Mucosa of gallbladder (tissue), 1 donor: ENCODE results near the gene UPK3BL1. TPM values are rescaled to one million over a fixed set of nuclear protein-coding genes. Genes with fewer than 3 reads are reported as not detected.
A peak's percentile ranks its signal among the peaks of the same experiment; 100 is the strongest.
"Not testable (repeated sequence)": the region's sequence is repeated elsewhere in the genome, so short reads cannot be mapped to it uniquely, and the experiment has no call there.

Source experiments
- DNase-seq: peaks from one replicate; pipeline ENCODE4 v3.0.0-alpha.2; 2020; ENCODE audit warnings: low spot score
- total RNA-seq: library from RNA; stranded (reverse); gene quantifications from one replicate; pipeline ENCODE4 v1.2.1, GENCODE V29; 2021
- donor health status: DM: no; HTN: no; CAD: no.

Gene UPK3BL1
- total RNA-seq, 1 donor from 2014 or later = 27.7 TPM

DNA sequence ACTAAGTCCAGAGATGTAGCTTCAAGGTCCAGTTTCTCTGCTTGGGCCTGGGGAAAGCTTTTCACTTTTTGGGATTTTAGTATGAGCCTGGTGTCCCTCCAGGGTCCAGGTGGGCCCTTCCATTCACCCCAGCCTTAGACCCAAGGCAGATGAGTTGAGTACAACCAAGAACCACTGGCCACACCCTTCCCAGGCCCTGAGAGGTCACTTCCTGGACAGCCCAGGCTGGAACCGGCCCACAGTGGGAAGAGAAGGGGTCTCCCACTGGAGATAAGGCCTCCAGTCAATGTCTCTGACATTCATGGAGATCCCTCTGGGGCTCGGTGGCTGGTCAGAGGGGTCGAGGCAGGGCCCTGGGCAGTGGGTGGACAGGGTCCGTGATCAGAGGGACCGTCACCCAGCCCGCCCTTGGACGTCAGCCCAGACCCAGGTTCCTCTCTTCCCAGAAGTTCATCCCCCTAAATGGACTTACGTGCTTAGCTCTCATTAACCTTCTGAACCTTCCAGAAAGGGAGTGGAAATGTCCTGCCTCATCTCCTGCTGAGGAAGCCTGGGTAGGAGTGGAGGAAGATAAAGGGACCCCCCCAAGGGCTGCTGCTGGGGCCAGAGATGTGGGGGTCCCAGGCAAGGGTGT lies 15.2 kb downstream of the UPK3BL1 start:
- DNase-seq = not testable (repeated sequence)

DNA sequence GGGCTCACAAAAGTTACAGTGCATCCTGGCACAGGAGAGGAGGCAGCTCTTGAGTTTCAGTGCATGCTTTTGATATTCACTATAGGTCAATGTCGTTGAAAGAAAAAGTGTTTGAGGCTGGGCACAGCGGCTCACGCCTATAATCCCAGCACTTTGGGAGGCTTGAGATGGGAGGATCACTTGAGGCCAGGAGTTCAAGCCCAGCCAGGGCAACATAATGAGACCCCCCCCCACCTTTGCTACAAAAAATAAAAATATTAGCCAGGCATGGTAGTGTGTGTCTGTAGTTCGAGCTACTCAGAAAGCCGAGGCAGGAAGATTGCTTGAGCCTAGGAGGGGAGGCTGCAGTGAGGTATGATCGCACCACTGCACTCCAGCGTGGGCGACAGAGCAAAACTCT lies 24.5 kb downstream of the UPK3BL1 start:
- DNase-seq = not testable (repeated sequence)

- peak; percentile 42 for DNase-seq
These were observed 26.0 kb downstream of the UPK3BL1 start, which contains the start of gene RASA4 for GRCh38 chr7:102616507-102617125. Gene RASA4, minus strand, starts transcription at chr7:102616756. Its CDS starts 67 bp downstream, at chr7:102616689.

GRCh38 chr7:102615930-102616329 lies 26.7 kb downstream of the UPK3BL1 start:
- not testable (repeated sequence) for DNase-seq

DNA sequence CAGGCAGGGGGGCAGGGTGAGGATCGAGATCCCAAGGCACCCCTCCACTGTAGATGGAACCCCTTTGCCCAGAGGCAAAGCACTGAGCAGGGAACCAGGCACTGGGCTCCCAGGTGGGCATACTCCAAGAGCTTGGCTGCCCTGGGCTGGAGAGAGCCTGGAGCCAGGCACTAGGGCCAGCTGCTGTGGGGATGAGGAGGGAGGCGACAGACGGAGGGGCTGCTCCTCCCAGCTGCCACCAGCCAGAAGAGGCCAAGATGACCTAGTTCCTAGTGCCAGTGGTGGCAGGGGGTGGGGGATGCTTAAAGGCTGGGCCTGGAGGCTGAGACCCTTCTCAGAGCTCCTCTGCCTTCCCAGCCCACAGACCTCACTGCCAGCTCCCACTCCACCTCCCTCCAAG lies 27.7 kb downstream of the UPK3BL1 start:
- DNase-seq = not testable (repeated sequence)

DNA sequence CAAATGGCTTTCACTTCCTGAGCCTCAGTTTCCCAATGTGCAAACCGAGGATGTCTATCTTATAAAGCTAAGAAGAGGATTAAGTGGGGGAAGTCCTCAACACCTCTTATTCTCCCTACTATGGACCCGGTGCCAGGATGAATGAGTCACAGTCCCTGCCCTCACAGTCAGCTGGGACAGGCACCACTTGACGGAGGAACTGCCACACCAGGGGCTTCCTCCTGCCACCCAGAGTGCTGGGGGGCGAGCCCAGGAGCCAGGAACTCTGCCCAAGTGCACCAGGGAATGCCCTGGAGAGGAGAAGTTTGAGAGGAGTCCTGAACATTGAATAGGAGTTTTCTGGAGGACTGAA lies 28.3 kb downstream of the UPK3BL1 start:
- DNase-seq = not testable (repeated sequence)

- DNase-seq = peak; percentile 27
These were observed 28.8 kb downstream of the UPK3BL1 start for GRCh38 chr7:102613575-102614345.

DNA sequence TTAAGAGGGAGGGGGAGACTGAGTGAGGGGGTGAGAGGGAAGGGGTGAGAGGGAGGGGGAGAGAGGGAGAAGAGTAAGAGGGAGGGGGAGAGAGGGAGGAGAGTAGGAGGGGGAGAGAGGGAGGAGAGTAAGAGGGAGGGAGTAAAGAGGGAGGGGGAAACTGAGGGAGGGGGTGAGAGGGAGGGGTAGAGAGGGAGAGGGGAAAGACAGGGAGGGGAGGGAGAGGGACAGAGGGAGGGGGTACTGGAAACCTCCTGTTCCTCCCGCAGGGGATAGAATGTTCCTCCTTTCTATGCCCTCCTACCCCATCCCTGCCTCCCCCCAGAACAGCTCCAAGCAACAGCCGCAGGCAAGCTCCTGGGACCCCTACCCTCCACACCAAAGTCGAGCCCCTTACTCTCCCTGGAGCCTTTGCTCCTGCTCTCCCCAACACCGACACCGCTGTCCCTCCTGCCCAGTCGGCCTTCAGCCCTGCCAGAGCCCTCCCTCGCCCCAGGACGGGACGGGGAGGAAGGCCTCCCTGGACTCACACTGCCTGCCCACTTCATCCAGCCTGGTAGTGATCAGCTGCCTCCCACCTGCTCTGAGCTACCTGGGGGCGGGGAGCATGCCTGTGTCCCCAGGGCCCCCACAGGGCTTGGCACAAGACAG lies 30.8 kb downstream of the UPK3BL1 start:
- peak; percentile 12 for DNase-seq

GRCh38 chr7:102611013-102611674 lies 31.4 kb downstream of the UPK3BL1 start:
- DNase-seq = not testable (repeated sequence)

DNA sequence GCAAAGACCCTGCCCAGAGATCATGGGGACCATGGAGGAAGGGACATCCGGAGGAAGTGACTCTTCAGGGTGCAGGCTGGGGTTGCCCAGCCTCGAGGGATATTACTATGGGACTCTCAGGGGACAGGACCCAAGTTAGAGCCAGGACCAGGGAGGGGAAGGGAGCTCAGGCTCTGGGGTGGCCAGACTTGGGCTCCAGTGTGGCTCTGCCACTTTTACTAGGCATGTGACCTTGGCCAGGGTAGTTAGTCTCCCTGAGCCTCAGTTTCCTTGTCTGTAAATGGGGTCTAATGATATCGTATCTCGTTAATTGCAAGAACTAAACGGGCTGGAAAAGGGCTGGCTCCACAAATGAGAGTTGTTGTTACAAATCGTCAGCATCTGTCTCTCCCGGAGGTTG lies 32.1 kb downstream of the UPK3BL1 start:
- not testable (repeated sequence) for DNase-seq

DNA sequence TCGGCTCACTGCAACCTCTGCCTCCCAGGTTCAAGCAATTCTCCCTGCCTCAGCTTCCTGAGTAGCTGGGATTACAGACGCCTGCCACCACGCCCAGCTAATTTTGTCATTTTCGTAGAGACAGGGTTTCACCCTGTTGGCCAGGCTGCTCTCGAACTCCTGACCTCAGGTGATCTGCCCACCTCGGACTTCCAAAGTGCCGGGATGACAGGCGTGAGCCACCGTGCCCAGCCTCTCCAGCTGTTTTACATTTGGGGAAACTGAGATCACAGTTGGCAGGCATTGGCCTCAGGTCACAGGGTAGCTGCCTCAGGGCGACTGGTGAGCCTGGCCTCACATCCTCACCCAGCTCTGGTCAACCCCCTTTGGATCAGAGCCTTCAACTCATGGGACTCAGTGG lies 32.9 kb downstream of the UPK3BL1 start:
- DNase-seq = not testable (repeated sequence)

DNA sequence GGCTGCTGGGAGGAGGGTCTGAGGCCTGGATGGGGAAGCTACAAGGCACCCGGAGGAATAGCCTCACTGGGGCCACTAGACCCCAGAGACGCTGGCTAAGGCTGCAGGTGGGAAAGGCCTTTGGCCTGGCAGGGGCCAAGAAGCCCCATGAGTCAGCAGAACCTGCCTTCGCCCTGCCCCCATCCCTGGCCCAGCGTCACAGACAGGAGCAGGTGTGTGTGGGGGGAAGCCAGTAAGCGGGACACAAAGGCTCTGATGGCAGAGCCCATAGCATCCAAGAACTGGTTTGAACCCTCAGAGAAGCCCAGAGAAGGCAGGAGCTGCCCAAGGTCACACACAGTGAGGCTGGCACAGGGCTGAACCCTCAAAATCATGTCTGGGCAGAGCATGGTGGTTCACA lies 35.7 kb downstream of the UPK3BL1 start:
- not testable (repeated sequence) for DNase-seq

DNA sequence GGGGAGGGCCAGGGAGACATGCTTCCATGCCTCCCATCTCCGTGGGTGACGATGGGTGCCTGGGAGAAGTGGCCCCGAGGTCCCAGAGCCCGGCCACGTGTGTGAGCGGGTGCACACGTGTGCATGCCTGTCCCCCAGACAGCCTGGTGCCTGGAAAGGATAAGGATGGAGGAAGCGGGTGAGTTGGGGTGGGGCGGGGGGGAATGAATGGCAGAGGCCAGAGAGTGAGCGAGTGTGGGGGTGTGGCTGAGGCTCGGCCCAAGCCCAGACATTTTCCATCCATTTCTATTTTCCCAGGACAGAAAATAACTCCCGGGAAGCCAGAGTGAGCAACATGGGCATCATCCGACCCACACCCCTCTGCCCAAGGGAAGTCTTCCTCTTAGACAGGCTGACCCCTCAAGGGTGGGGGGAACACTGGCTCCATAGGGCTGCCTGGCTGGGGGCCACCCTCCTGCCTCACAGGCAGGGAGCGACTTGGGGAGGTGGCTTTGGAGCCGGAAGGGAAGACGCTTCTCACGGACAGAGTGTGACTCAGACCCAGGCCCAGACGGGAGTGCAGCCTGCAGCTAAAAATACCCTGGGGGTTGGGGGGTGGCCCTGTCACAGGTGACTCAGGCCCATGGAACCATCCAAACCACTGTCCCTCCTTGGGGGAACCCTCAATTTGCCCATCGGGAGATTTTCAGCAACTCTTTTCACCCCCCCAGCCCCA lies 38.0 kb downstream of the UPK3BL1 start:
- DNase-seq = not testable (repeated sequence)

- not testable (repeated sequence) for DNase-seq
These were observed 40.3 kb downstream of the UPK3BL1 start for GRCh38 chr7:102602317-102602716.

GRCh38 chr7:102599699-102600098 lies 42.9 kb downstream of the UPK3BL1 start:
- not testable (repeated sequence) for DNase-seq

- DNase-seq = not testable (repeated sequence)
These were observed 46.6 kb downstream of the UPK3BL1 start for GRCh38 chr7:102596036-102596435.

- DNase-seq = not testable (repeated sequence)
These were observed 48.8 kb downstream of the UPK3BL1 start for GRCh38 chr7:102593637-102594334.

- peak; percentile 68 for DNase-seq
These were observed 50.0 kb downstream of the UPK3BL1 start for GRCh38 chr7:102592477-102593019.

DNA sequence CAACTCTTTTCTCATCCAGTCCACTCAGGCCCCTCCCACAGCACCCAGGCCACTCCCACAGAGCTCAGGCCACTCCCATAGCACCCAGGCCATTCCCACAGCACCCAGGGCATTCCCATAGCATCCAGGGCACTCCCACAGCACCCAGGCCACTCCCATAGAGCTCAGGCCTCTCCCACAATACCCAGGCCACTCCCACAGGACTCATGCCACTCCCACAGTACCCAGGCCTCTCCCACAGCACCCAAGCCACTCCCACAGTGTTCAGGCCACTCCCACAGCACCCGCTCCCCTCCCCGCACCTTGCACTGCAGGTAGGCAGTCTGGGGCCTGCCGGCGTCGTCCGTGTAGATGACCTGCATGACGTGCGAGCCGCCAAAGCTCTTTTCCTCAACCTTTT lies 52.7 kb downstream of the UPK3BL1 start:
- not testable (repeated sequence) for DNase-seq
